ENCODE measurements around the gene SKI. TPM values are rescaled to one million over a fixed set of nuclear protein-coding genes. Genes with fewer than 3 reads are reported as not detected.

The SKI gene
- total and polyA plus RNA-seq, 2 of the 4 experiments (the other 2 are of a cell fraction) = 2.3 to 20.1 TPM

DNA sequence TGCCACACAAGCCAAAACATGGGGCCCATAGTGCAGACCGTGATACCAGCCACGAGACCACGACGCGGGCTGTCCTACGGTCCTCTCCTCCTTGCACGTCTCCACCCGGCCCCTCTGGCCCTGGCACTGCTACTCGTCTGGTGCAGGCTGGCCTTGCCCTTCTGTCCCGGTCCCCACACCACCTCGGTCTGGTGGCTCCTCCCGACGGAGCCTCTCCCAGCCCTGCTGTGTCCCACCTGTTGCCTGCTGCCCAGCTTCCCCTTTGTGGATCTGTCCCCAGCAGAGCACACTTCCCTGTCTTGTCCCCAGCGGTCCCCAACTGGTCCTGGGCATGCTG, 112.8 kb downstream of the SKI start:
- Histone ChIP-seq H3K4me3 (ENCODE audit: insufficient read depth, low read depth, low read length) (no peak overlapping the region), H3K9me3 (ENCODE audit: control insufficient read depth, insufficient read depth, low read length) (no peaks in the 10 kb centered on the region; the same call in 1 of the 2 replicates), H3K18ac (ENCODE audit: low read depth, low read length) (no peak overlapping the region), H4K8ac (ENCODE audit: low read depth in 2 of 2, low read length in 2 of 2) (no peak overlapping the region), H4K91ac (ENCODE audit: insufficient read depth, low read depth, low read length) (no peak overlapping the region), H3K4me2 (ENCODE audit: low read depth, low read length) (no peak overlapping the region), H2AFZ (replicated peaks; ENCODE audit: low read length, poor library complexity) (no peak overlapping the region), H3K23ac (ENCODE audit: low read depth, low read length) (no peak overlapping the region), H3K27ac (ENCODE audit: insufficient read depth, low read length) (no peak overlapping the region), H3K9ac (ENCODE audit: low read depth, low read length) (no peak overlapping the region), H3K36me3 (ENCODE audit: control insufficient read depth, insufficient read depth, low read length) (no peaks in the 10 kb centered on the region), H3K4me1 (ENCODE audit: control insufficient read depth, insufficient read depth, low read length) (no peaks in the 10 kb centered on the region), H2BK20ac (ENCODE audit: low read depth, low read length) (no peak overlapping the region), H3K4ac (ENCODE audit: low read depth, low read length) (no peak overlapping the region), H2BK120ac (ENCODE audit: low read depth, low read length) (no peak overlapping the region), H2BK5ac (ENCODE audit: low read depth, low read length, poor library complexity, severe bottlenecking) (no peak overlapping the region), H3K79me1 (ENCODE audit: low read depth in 1 of 2, low read length in 2 of 2) (no peaks in the 10 kb centered on the region), H3K9me1 (ENCODE audit: insufficient read depth, low read length) (no peaks in the 10 kb centered on the region), H3K27me3 (ENCODE audit: control insufficient read depth, insufficient read depth, low read length) (no peaks in the 10 kb centered on the region; the same call in 1 of the 2 replicates), H3K56ac (ENCODE audit: extremely low read depth, insufficient read depth, low read length) (no peak overlapping the region), H2AK5ac (ENCODE audit: low read depth, low read length) (no peak overlapping the region), H2BK15ac (ENCODE audit: low read depth, low read length) (no peak overlapping the region), H2AK9ac (replicated peaks; ENCODE audit: low read depth, low read length, poor library complexity) (no peak overlapping the region), H4K20me1 (ENCODE audit: insufficient read depth, low read length) (no peaks in the 10 kb centered on the region), H4K5ac (ENCODE audit: low read depth, low read length) (no peak overlapping the region), H3K14ac (replicated peaks; ENCODE audit: low read depth, low read length) (no peak overlapping the region)
- no peak for ATAC-seq (ENCODE audit: low read depth)
- ChIA-PET POLR2A (ENCODE audit: unreplicated experiment) (no interaction called here), CTCF (no interaction called here)
- 94% methylated on average over 13 of the region's 14 CpGs; no CpG with 5 or more reads in 1 of the 2 experiments for WGBS, 2 experiments (ENCODE audit: extremely low coverage in 2 of 2, insufficient read length in 1 of 2)
- intact Hi-C loops (cut with micrococcal nuclease) (no loop called here), dilution Hi-C loops (cut with HindIII; ENCODE audit: low sequenced_read_pairs, unreplicated experiment) (no loop called here), in situ Hi-C loops (cut with MboI; ENCODE audit: low sequenced_read_pairs) (no loop called here)
- no peak for DNase-seq
- no peak for TF ChIP-seq SMC3 (IDR thresholded peaks at IDR 0.05; ENCODE audit: low read depth, low read length)
- TF ChIP-seq NFE2L2 (IDR thresholded peaks at IDR 0.05; ENCODE audit: low read depth, low read length) = no peak
- TF ChIP-seq, protein P1, sequence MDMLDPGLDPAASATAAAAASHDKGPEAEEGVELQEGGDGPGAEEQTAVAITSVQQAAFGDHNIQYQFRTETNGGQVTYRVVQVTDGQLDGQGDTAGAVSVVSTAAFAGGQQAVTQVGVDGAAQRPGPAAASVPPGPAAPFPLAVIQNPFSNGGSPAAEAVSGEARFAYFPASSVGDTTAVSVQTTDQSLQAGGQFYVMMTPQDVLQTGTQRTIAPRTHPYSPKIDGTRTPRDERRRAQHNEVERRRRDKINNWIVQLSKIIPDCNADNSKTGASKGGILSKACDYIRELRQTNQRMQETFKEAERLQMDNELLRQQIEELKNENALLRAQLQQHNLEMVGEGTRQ (IDR thresholded peaks at IDR 0.05; ENCODE audit: low read depth, low read length) = no peak
- no peak for TF ChIP-seq MAFK (IDR thresholded peaks at IDR 0.05; ENCODE audit: low read depth, low read length)
- no peak for TF ChIP-seq RAD21 (IDR thresholded peaks at IDR 0.05; ENCODE audit: low read length)
- no peak for TF ChIP-seq CHD1 (IDR thresholded peaks at IDR 0.05; ENCODE audit: low read depth, low read length)
- no peak for TF ChIP-seq CEBPB (IDR thresholded peaks at IDR 0.05; ENCODE audit: low read depth, low read length)
- BruUV-seq (replicated peaks) = no TSS peak
